BLaER1 (cell line): Measurements from ENCODE around the gene SH3YL1.

Source experiments
- H3K27ac ChIP-seq: shearing (Covaris generic); formaldehyde crosslinking; 2 replicates; pipeline ENCODE4 v1.8.1; 2022
- H3K27me3 ChIP-seq: shearing (Covaris generic); formaldehyde crosslinking; 2 replicates; pipeline ENCODE4 v1.8.1; 2022
- H3K36me3 ChIP-seq: shearing (Covaris generic); formaldehyde crosslinking; 2 replicates; pipeline ENCODE4 v1.8.1; 2022
- H3K4me1 ChIP-seq: shearing (Covaris generic); formaldehyde crosslinking; 2 replicates; pipeline ENCODE4 v1.8.1; 2022
- H3K4me2 ChIP-seq: shearing (Covaris generic); formaldehyde crosslinking; 2 replicates; pipeline ENCODE4 v1.8.1; 2022
- H3K4me3 ChIP-seq: shearing (Covaris generic); formaldehyde crosslinking; 2 replicates; pipeline ENCODE4 v1.8.1; 2022
- H3K9ac ChIP-seq: shearing (Covaris generic); formaldehyde crosslinking; 2 replicates; pipeline ENCODE4 v1.8.1; 2022
- H3K9me3 ChIP-seq: shearing (Covaris generic); formaldehyde crosslinking; 2 replicates; pipeline ENCODE4 v1.8.1; 2022
- H4K20me1 ChIP-seq: shearing (Covaris generic); formaldehyde crosslinking; 2 replicates; pipeline ENCODE4 v1.8.1; 2022
- Cebpa-rat ChIP-seq: shearing (Covaris generic); IDR thresholded peaks from 2 replicates; pipeline ENCODE4 v1.8.1; 2022

SH3YL1 gene

GRCh38 chr2:260507-261161 is 3.2 kb downstream of the SH3YL1 start:
- Histone ChIP-seq H3K9ac (no peak overlapping the region), H3K4me1 (peaks cover 43% of the 10 kb centered on the region), H3K27ac (no peak overlapping the region), H3K9me3 (peaks cover 30% of the 10 kb centered on the region), H3K36me3 (peaks cover 32% of the 10 kb centered on the region), H3K27me3 (no peaks in the 10 kb centered on the region), H3K4me3 (no peak overlapping the region), H3K4me2 (peak overlapping the region; percentile 95; the same call in 1 of the 2 replicates), H4K20me1 (peaks cover 16% of the 10 kb centered on the region)
- no peak for TF ChIP-seq Cebpa-rat

DNA sequence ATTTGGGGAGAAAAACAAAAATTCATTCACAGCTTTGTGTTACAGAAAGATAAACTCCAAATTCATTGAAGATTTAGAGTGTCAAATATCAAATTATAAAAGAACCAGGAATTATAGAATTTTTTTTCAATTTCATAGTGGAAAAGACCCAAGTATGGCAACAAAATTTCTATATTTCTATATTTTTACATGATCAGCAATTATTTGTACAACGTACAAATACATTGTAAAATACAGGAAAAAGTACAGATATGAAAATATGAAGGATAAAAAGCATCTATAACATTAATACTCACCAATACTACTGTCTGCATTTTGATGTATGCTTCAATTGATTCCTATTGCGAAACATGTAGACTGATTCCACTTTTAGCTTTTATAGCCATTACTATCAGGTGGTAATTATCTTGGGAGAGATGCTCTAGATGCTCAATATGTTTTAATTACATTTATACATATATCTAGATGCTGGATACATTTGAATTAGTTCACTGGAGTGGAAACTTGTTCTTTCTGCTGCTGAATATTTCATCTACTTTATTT is 4.0 kb downstream of the SH3YL1 start:
- H3K4me1 ChIP-seq = peaks cover 39% of the 10 kb centered on the region
- H3K9me3 ChIP-seq = peaks cover 30% of the 10 kb centered on the region
- peak; percentile 46; the same call in 1 of the 2 replicates for TF ChIP-seq Cebpa-rat
- H3K4me3 ChIP-seq = no peak overlapping the region
- H3K27me3 ChIP-seq = no peaks in the 10 kb centered on the region
- no peak overlapping the region for H3K27ac ChIP-seq
- H3K36me3 ChIP-seq = peaks cover 32% of the 10 kb centered on the region
- peaks cover 9% of the 10 kb centered on the region; the same call in 1 of the 2 replicates for H4K20me1 ChIP-seq
- no peak overlapping the region for H3K9ac ChIP-seq
- no peak overlapping the region for H3K4me2 ChIP-seq

- Histone ChIP-seq H3K9ac (no peak overlapping the region), H3K36me3 (peaks cover 32% of the 10 kb centered on the region), H3K27me3 (no peaks in the 10 kb centered on the region), H3K4me3 (no peak overlapping the region), H4K20me1 (peaks cover 9% of the 10 kb centered on the region; the same call in 1 of the 2 replicates), H3K4me2 (no peak overlapping the region), H3K4me1 (peaks cover 45% of the 10 kb centered on the region), H3K9me3 (peaks cover 30% of the 10 kb centered on the region), H3K27ac (no peak overlapping the region)
- TF ChIP-seq Cebpa-rat = no peak
These were observed 4.9 kb downstream of the SH3YL1 start for GRCh38 chr2:258933-259332.

- peaks cover 32% of the 10 kb centered on the region for H3K36me3 ChIP-seq
These were observed 6.0 kb downstream of the SH3YL1 start for GRCh38 chr2:257842-258241.

DNA sequence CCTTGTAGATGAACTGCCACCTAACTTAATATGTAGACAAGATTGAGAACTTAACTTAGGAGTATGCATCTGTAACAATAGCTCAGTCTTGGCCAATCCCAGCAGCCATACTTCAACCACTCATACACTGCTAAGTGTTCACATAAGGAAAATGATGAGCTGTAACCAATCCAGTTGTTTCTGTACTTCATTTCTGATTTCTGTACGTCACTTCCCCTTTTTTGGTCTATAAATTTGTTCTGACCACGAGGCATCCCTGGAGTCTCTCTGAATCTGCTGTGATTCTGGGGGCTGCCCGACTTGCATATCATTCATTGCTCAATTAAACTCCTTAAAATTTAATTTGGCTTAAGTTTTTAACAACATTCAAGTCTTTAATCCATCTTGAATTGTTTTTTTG is 6.4 kb downstream of the SH3YL1 start:
- no peak overlapping the region for H3K9ac ChIP-seq
- no peaks in the 10 kb centered on the region for H3K27me3 ChIP-seq
- no peak overlapping the region for H3K4me2 ChIP-seq
- H3K4me1 ChIP-seq = peaks cover 34% of the 10 kb centered on the region
- no peak overlapping the region for H3K27ac ChIP-seq
- no peak overlapping the region for H3K4me3 ChIP-seq
- peaks cover 30% of the 10 kb centered on the region for H3K9me3 ChIP-seq
- TF ChIP-seq Cebpa-rat = no peak
- H3K36me3 ChIP-seq = peaks cover 36% of the 10 kb centered on the region
- H4K20me1 ChIP-seq = peaks cover 9% of the 10 kb centered on the region; the same call in 1 of the 2 replicates

More at GRCh38 chr2:257842-258241, 6.0 kb downstream of the SH3YL1 start:
- Histone ChIP-seq H3K4me3 (no peak overlapping the region), H3K9me3 (peaks cover 30% of the 10 kb centered on the region), H3K9ac (no peak overlapping the region), H3K27me3 (no peaks in the 10 kb centered on the region), H3K4me2 (no peak overlapping the region), H3K4me1 (peaks cover 38% of the 10 kb centered on the region), H3K27ac (no peak overlapping the region), H4K20me1 (peaks cover 9% of the 10 kb centered on the region; the same call in 1 of the 2 replicates)
- no peak for TF ChIP-seq Cebpa-rat

GRCh38 chr2:256094-256493 is 7.7 kb downstream of the SH3YL1 start:
- H3K4me2 ChIP-seq = no peak overlapping the region
- H3K4me3 ChIP-seq = no peak overlapping the region
- no peak overlapping the region for H3K9ac ChIP-seq
- H4K20me1 ChIP-seq = peaks cover 9% of the 10 kb centered on the region; the same call in 1 of the 2 replicates
- peaks cover 21% of the 10 kb centered on the region for H3K4me1 ChIP-seq
- H3K9me3 ChIP-seq = peaks cover 30% of the 10 kb centered on the region
- TF ChIP-seq Cebpa-rat = no peak
- no peak overlapping the region for H3K27ac ChIP-seq
- no peaks in the 10 kb centered on the region for H3K27me3 ChIP-seq
- H3K36me3 ChIP-seq = peaks cover 49% of the 10 kb centered on the region

GRCh38 chr2:255195-255594 is 8.6 kb downstream of the SH3YL1 start:
- peaks cover 44% of the 10 kb centered on the region for H3K36me3 ChIP-seq
- no peak overlapping the region for H3K4me3 ChIP-seq
- H3K4me2 ChIP-seq = no peak overlapping the region

DNA sequence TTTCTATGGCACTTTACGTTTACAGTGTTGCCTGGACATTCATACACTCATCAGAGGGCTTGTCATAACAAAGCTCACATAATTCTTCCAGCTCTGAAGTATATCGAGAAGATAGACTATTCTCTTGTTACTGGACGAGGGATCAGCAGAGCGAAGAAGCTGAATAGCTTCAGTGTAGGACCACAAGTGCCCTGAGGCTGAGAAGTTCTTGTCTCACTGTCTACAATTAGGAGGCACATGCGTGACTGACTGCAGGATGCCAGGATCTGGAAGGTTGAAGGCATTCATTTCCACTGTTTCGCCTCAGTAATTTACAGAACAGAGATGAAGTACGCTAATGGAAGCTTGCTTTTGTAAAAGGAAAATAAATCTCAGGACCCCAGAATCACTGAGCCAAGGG is 9.6 kb downstream of the SH3YL1 start:
- H3K27ac ChIP-seq = no peak overlapping the region
- H3K4me2 ChIP-seq = no peak overlapping the region
- H4K20me1 ChIP-seq = no peaks in the 10 kb centered on the region
- H3K9ac ChIP-seq = no peak overlapping the region
- TF ChIP-seq Cebpa-rat = no peak
- H3K36me3 ChIP-seq = peaks cover 46% of the 10 kb centered on the region
- no peaks in the 10 kb centered on the region for H3K27me3 ChIP-seq
- peaks cover 11% of the 10 kb centered on the region for H3K4me1 ChIP-seq
- no peak overlapping the region for H3K4me3 ChIP-seq
- H3K9me3 ChIP-seq = peaks cover 20% of the 10 kb centered on the region

More at GRCh38 chr2:255195-255594, 8.6 kb downstream of the SH3YL1 start:
- no peak for TF ChIP-seq Cebpa-rat
- peaks cover 2% of the 10 kb centered on the region; the same call in 1 of the 2 replicates for H4K20me1 ChIP-seq
- no peak overlapping the region for H3K9ac ChIP-seq
- no peaks in the 10 kb centered on the region for H3K27me3 ChIP-seq
- peaks cover 23% of the 10 kb centered on the region for H3K9me3 ChIP-seq
- H3K27ac ChIP-seq = no peak overlapping the region
- peaks cover 12% of the 10 kb centered on the region for H3K4me1 ChIP-seq

DNA sequence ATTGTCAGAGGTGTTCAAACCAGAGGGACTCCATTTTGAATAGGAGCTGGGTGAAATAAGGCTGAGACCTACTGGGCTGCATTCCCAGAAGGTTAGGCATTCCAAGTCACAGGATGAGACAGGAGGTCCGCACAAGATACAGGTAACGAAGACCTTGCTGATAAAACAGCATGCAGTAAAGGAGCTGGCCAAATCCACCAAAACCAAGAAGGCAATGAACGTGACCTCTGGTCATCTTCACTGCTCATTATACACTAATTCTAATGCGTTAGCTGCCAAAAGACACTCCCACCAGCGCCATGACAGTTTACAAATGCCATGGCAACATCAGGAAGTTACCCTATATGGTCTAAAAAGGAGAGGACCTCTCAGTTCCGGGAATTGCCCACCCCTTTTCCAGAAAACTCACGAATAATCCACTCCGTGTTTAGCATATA is 10.6 kb downstream of the SH3YL1 start:
- H4K20me1 ChIP-seq = no peaks in the 10 kb centered on the region
- H3K27ac ChIP-seq = no peak overlapping the region
- H3K36me3 ChIP-seq = peaks cover 44% of the 10 kb centered on the region
- no peak overlapping the region for H3K4me3 ChIP-seq
- peaks cover 10% of the 10 kb centered on the region for H3K9me3 ChIP-seq
- H3K4me2 ChIP-seq = no peak overlapping the region
- TF ChIP-seq Cebpa-rat = no peak
- peaks cover 11% of the 10 kb centered on the region for H3K4me1 ChIP-seq
- no peaks in the 10 kb centered on the region for H3K27me3 ChIP-seq
- no peak overlapping the region for H3K9ac ChIP-seq

DNA sequence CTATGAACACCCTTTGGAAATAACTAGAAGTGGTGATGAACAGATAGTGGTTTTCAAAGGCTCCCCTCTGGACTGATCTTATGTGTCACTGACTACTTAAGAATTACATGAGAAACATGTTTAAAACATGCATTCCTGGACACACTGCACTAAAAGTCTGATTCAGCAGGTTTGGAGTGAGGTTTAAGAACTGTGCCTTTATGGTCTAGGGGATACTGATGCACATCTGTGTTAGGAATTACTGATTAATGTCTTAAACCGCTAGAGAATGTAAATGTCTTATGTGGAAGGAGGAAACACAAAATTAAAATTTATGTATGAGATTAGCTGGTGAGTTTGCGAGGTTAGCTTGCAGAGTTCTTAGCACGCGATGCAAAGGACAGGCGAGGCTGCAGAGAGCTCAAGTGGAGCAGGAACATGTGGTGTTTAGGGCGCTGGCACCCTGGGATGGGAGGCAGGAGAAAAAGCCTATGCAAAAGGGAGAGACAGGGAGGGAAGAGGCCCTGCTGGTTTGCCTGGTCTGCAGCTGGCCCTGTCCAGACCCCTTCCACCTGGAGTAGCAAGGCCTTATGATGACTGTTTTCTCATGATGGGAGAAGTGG is 11.7 kb downstream of the SH3YL1 start:
- H3K36me3 ChIP-seq = peaks cover 46% of the 10 kb centered on the region
- peaks cover 6% of the 10 kb centered on the region; the same call in 1 of the 2 replicates for H3K4me1 ChIP-seq
- H4K20me1 ChIP-seq = no peaks in the 10 kb centered on the region
- no peak overlapping the region for H3K27ac ChIP-seq
- H3K9ac ChIP-seq = no peak overlapping the region
- no peak overlapping the region for H3K4me3 ChIP-seq
- no peaks in the 10 kb centered on the region for H3K27me3 ChIP-seq
- TF ChIP-seq Cebpa-rat = no peak
- no peak overlapping the region for H3K4me2 ChIP-seq
- H3K9me3 ChIP-seq = no peaks in the 10 kb centered on the region
